Testis (tissue), 3 donors: Measurements from ENCODE around the gene GDPGP1. TPM values are rescaled to one million over a fixed set of nuclear protein-coding genes. Genes with fewer than 3 reads are reported as not detected.
A peak's percentile ranks its signal among the peaks of the same experiment; 100 is the strongest.
"Not testable (repeated sequence)": the region's sequence is repeated elsewhere in the genome, so short reads cannot be mapped to it uniquely, and the experiment has no call there.

Experiments used
- DNase-seq: peaks from one replicate; pipeline ENCODE4 v3.0.0-alpha.2; 2019
- H3K27ac ChIP-seq, 2 donors: fragments of 200-600 bp; sonication (generic); one replicate each; pipeline ENCODE4 v1.5.1; 2019
- H3K27me3 ChIP-seq: fragments of 200-600 bp; sonication (generic); one replicate; pipeline ENCODE4 v1.5.1; 2019
- H3K36me3 ChIP-seq: fragments of 200-600 bp; sonication (generic); one replicate; pipeline ENCODE4 v1.5.1; 2017; ENCODE audit warnings: low read depth; ENCODE audit errors: missing control alignments
- H3K4me1 ChIP-seq: fragments of 200-600 bp; sonication (generic); one replicate; pipeline ENCODE4 v1.5.1; 2019
- H3K4me3 ChIP-seq, 2 donors: fragments of 200-600 bp; sonication (generic); one replicate each; pipeline ENCODE4 v1.5.1; 2017 to 2019
- H3K9me3 ChIP-seq: fragments of 200-600 bp; sonication (generic); one replicate; pipeline ENCODE4 v1.5.1; 2017
- CTCF ChIP-seq, 3 experiments: fragments of 450-650 bp in 2 of 3; fragments of 200-600 bp in 1 of 3; sonication (generic) in 1 of 3; IDR thresholded peaks; one replicate each; pipeline ENCODE4 v1.5.1; 2016 to 2019; ENCODE audit warnings: antibody characterized with exemption in 3 of 3, mild to moderate bottlenecking in 2 of 3, moderate library complexity in 1 of 3
- POLR2A ChIP-seq: fragments of 450-650 bp; IDR thresholded peaks from one replicate; pipeline ENCODE4 v1.6.1; 2017; ENCODE audit warnings: antibody characterized with exemption, mild to moderate bottlenecking, moderate library complexity
- WGBS, 2 donors: methylation state at CpG; one replicate each; pipeline ENCODE4 v1.1.5; 2018; 5-methylcytosine and 5-hydroxymethylcytosine counted together
- intact Hi-C: fragments of 100-400 bp; cut with DNase I; formaldehyde crosslinking; loops from one replicate; pipeline ENCODE4 v1.15.1; 2023; ENCODE audit warnings: low total_unique reads
- polyA plus RNA-seq: library from polyadenylated mRNA; stranded (reverse); fragments of 350-450 nt; fragmentation: Illumina TruSeq; extraction: RNeasy Lipid Tissue Mini Kit (QIAGEN cat#74804); gene quantifications from one replicate; pipeline ENCODE4 v1.2.3, GENCODE V29; 2014; ENCODE audit warnings: low read depth, low replicate concordance; ENCODE audit not compliant: insufficient read depth
- total RNA-seq, 2 donors: library from RNA; depleted of rRNA; stranded (reverse); fragments of >200 nt; gene quantifications; one replicate each; pipeline ENCODE4 v1.2.3, GENCODE V29; 2016

GDPGP1 gene
- total and polyA plus RNA-seq, 3 donors from 2014 or later: 6.2 to 16.1 (median 8.9) TPM

- Histone ChIP-seq H3K27me3 (no peaks in the 10 kb centered on the region), H3K36me3 (no peaks in the 10 kb centered on the region), H3K27ac (peak overlapping the region; percentile 91 to 94), H3K4me3 (peak overlapping the region; percentile 78 to 81), H3K9me3 (no peaks in the 10 kb centered on the region), H3K4me1 (peaks cover 42% of the 10 kb centered on the region)
- intact Hi-C loops: no loop called here
- TF ChIP-seq POLR2A (no peak), CTCF (IDR thresholded peaks at IDR 0.05) (no peak)
- 8 to 12% methylated on average over 15 of the region's 15 CpGs for WGBS, 2 donors
- DNase-seq: no peak
Measured at GRCh38 chr15:90266485-90266884, 32.5 kb downstream of the GDPGP1 start.

GRCh38 chr15:90268415-90268814, 34.4 kb downstream of the GDPGP1 start:
- Histone ChIP-seq H3K4me1 (peaks cover 45% of the 10 kb centered on the region), H3K4me3 (no peak overlapping the region), H3K9me3 (no peaks in the 10 kb centered on the region), H3K36me3 (no peaks in the 10 kb centered on the region), H3K27me3 (no peaks in the 10 kb centered on the region), H3K27ac (no peak overlapping the region)
- intact Hi-C loops: no loop called here
- 41 to 55% methylated on average over 1 of the region's 1 CpG for WGBS, 2 donors
- no peak for DNase-seq
- TF ChIP-seq POLR2A (no peak), CTCF (IDR thresholded peaks at IDR 0.05) (no peak)

- H3K9me3 ChIP-seq: no peaks in the 10 kb centered on the region
- no peaks in the 10 kb centered on the region for H3K36me3 ChIP-seq
- WGBS, 2 donors: 93 to 95% methylated on average over 9 to 10 of the region's 10 CpGs
- TF ChIP-seq CTCF (IDR thresholded peaks at IDR 0.05) (no peak), POLR2A (no peak)
- intact Hi-C loops: no loop called here
- DNase-seq: no peak
- peak overlapping the region in 1 of 2 donors; percentile 19 for H3K27ac ChIP-seq
- peaks cover 38% of the 10 kb centered on the region for H3K4me1 ChIP-seq
- H3K4me3 ChIP-seq: no peak overlapping the region
- no peaks in the 10 kb centered on the region for H3K27me3 ChIP-seq
Measured at GRCh38 chr15:90270502-90271150, 36.6 kb downstream of the GDPGP1 start.

GRCh38 chr15:90271459-90272166, 37.6 kb downstream of the GDPGP1 start:
- TF ChIP-seq CTCF (IDR thresholded peaks at IDR 0.05) (no peak), POLR2A (no peak)
- intact Hi-C loops: no loop called here
- no peaks in the 10 kb centered on the region for H3K36me3 ChIP-seq
- peak overlapping the region in 1 of 2 donors; percentile 41 for H3K27ac ChIP-seq
- no peaks in the 10 kb centered on the region for H3K9me3 ChIP-seq
- DNase-seq: peak; percentile 32
- no peak overlapping the region for H3K4me3 ChIP-seq
- H3K27me3 ChIP-seq: no peaks in the 10 kb centered on the region
- WGBS, 2 donors: 39 to 40% methylated on average over 7 of the region's 7 CpGs
- peaks cover 36% of the 10 kb centered on the region for H3K4me1 ChIP-seq

- H3K27me3 ChIP-seq, intact Hi-C loops, H3K9me3 ChIP-seq, H3K27ac ChIP-seq, H3K4me3 ChIP-seq, H3K36me3 ChIP-seq, DNase-seq, H3K4me1 ChIP-seq: not testable (repeated sequence)
- WGBS, 2 donors: 95 to 97% methylated on average over 12 of the region's 12 CpGs
Measured at GRCh38 chr15:90278467-90278866, 44.5 kb downstream of the GDPGP1 start.

- H3K27ac ChIP-seq, H3K9me3 ChIP-seq, H3K4me3 ChIP-seq, H3K4me1 ChIP-seq, H3K36me3 ChIP-seq, DNase-seq, H3K27me3 ChIP-seq, intact Hi-C loops: not testable (repeated sequence)
- 80 to 85% methylated on average over 5 of the region's 5 CpGs for WGBS, 2 donors
Measured at GRCh38 chr15:90280743-90281142, 46.7 kb downstream of the GDPGP1 start.

GRCh38 chr15:90281637-90282036, 47.6 kb downstream of the GDPGP1 start:
- intact Hi-C loops, H3K4me1 ChIP-seq, H3K4me3 ChIP-seq, H3K27ac ChIP-seq, H3K9me3 ChIP-seq, DNase-seq, H3K27me3 ChIP-seq, H3K36me3 ChIP-seq: not testable (repeated sequence)
- WGBS, 2 donors: 79 to 86% methylated on average over 6 of the region's 6 CpGs
